Measurements from ENCODE around the gene FAR2. TPM values are rescaled to one million over a fixed set of nuclear protein-coding genes. Genes with fewer than 3 reads are reported as not detected.
"Not testable (repeated sequence)": the region's sequence is repeated elsewhere in the genome, so short reads cannot be mapped to it uniquely, and the experiment has no call there.

The FAR2 gene
- polyA plus RNA-seq, 3 donors: 14.8 to 38.0 (median 35.8) TPM

GRCh38 chr12:29288031-29288430 is 139.0 kb downstream of the FAR2 start:
- no peaks in the 10 kb centered on the region for H3K79me2 ChIP-seq (ENCODE audit: insufficient read depth, low read length)
- H3K9ac ChIP-seq (ENCODE audit: insufficient read depth, low read length, poor library complexity, severe bottlenecking): no peak overlapping the region
- no peak overlapping the region for H2AFZ ChIP-seq (ENCODE audit: insufficient read depth, low read depth, low read length, poor library complexity, severe bottlenecking)
- no peak for TF ChIP-seq CTCF (IDR thresholded peaks at IDR 0.05)
- no peaks in the 10 kb centered on the region for H3K4me1 ChIP-seq (ENCODE audit: control insufficient read depth in 1 of 2, insufficient read depth in 2 of 2, low read length in 2 of 2)
- H3K27me3 ChIP-seq (ENCODE audit: control insufficient read depth in 2 of 2, insufficient read depth in 2 of 2, low read length in 2 of 2): no peaks in the 10 kb centered on the region
- peaks cover 14 to 31% of the 10 kb centered on the region in 2 donors for H3K36me3 Mint-ChIP-seq
- no peaks in the 10 kb centered on the region for H4K20me1 ChIP-seq (ENCODE audit: insufficient read depth, low read length)
- no peak overlapping the region for H3K27ac ChIP-seq (ENCODE audit: low read depth in 1 of 2, low read length in 2 of 2)
- H3K4me3 Mint-ChIP-seq: no peak overlapping the region
- H3K4me2 ChIP-seq (replicated peaks; ENCODE audit: extremely low read depth, low read length, poor library complexity, severe bottlenecking): no peak overlapping the region
- no peaks in the 10 kb centered on the region for H3K9me3 ChIP-seq (replicated peaks in 1 of 2; ENCODE audit: control insufficient read depth in 1 of 2, insufficient read depth in 1 of 2, low read length in 2 of 2)
- intact Hi-C loops (cut with micrococcal nuclease): no loop called here
- no peak for DNase-seq
- no peak overlapping the region for H3K4me3 ChIP-seq (replicated peaks in 1 of 3; ENCODE audit: low read depth in 2 of 3, low read length in 3 of 3)
- H3K4me1 Mint-ChIP-seq: no peaks in the 10 kb centered on the region
- H3K36me3 ChIP-seq (replicated peaks in 1 of 2; ENCODE audit: control insufficient read depth in 1 of 2, insufficient read depth in 2 of 2, low read length in 2 of 2): no peaks in the 10 kb centered on the region
- no peaks in the 10 kb centered on the region for H3K27me3 Mint-ChIP-seq (ENCODE audit: low read depth in 3 of 3)
- peaks cover 0 to 8% (median 2%) of the 10 kb centered on the region in 7 donors for H3K9me3 Mint-ChIP-seq
- H3K27ac Mint-ChIP-seq: no peak overlapping the region

DNA sequence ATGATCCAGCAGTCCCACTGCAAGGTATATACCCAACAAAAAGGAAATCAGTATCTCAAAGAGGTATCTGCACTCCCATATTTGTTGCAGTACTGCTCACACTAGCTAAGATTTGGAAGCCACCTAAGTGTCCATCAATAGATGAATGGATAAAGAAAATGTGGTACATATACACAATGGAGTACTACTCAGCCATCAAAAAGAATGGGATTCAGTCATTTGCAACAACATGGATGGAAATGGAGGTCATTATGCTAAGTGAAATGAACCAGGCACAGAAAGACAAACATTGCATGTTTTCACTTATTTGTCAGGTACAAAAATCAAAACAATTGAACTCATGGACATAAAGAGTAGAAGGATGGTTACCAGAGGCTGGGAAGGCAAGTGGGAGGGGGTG is 141.4 kb downstream of the FAR2 start:
- H3K27ac ChIP-seq (ENCODE audit: low read depth in 1 of 2, low read length in 2 of 2); H3K27me3 Mint-ChIP-seq (ENCODE audit: low read depth in 3 of 3); H3K4me1 ChIP-seq (ENCODE audit: control insufficient read depth in 1 of 2, insufficient read depth in 2 of 2, low read length in 2 of 2); H3K9me3 Mint-ChIP-seq; H3K9ac ChIP-seq (ENCODE audit: insufficient read depth, low read length, poor library complexity, severe bottlenecking); H2AFZ ChIP-seq (ENCODE audit: insufficient read depth, low read depth, low read length, poor library complexity, severe bottlenecking); H3K4me1 Mint-ChIP-seq; DNase-seq; H3K79me2 ChIP-seq (ENCODE audit: insufficient read depth, low read length); H3K4me2 ChIP-seq (replicated peaks; ENCODE audit: extremely low read depth, low read length, poor library complexity, severe bottlenecking); H3K36me3 ChIP-seq (replicated peaks in 1 of 2; ENCODE audit: control insufficient read depth in 1 of 2, insufficient read depth in 2 of 2, low read length in 2 of 2); H4K20me1 ChIP-seq (ENCODE audit: insufficient read depth, low read length); H3K4me3 ChIP-seq (replicated peaks in 1 of 3; ENCODE audit: low read depth in 2 of 3, low read length in 3 of 3); H3K27me3 ChIP-seq (ENCODE audit: control insufficient read depth in 2 of 2, insufficient read depth in 2 of 2, low read length in 2 of 2); H3K9me3 ChIP-seq (replicated peaks in 1 of 2; ENCODE audit: control insufficient read depth in 1 of 2, insufficient read depth in 1 of 2, low read length in 2 of 2); intact Hi-C loops (cut with micrococcal nuclease); H3K4me3 Mint-ChIP-seq: not testable (repeated sequence)
- H3K27ac Mint-ChIP-seq: peak overlapping the region in 1 of 7 donors; percentile 14
- H3K36me3 Mint-ChIP-seq: peaks cover 16 to 27% of the 10 kb centered on the region in 2 donors

Data from CD14-positive monocyte (primary cell).